IMR-90 (cell line): ENCODE results near the gene CORO7. TPM values are rescaled to one million over a fixed set of nuclear protein-coding genes. Genes with fewer than 3 reads are reported as not detected.

ENCODE experiments used
- ATAC-seq: fragments of 200-7000 bp; cut with Tn5 transposase; 2 replicates; pipeline ENCODE4 v1.9.1; 2020; ENCODE audit warnings: low read depth, mild to moderate bottlenecking, moderate library complexity
- BruUV-seq: library from RNA; stranded (reverse); fragments of 400-500 nt; replicated peaks from 2 replicates; lab custom pipeline; 2021; lab: Mats Ljungman, UMichigan
- CTCF ChIA-PET: fragments of 300-600 bp; formaldehyde crosslinking; extraction: SDS; loops from one replicate; lab custom pipeline; 2021; ENCODE audit warnings: antibody characterized with exemption; lab: Yijun Ruan, JAX
- POLR2A ChIA-PET: fragments of 300-600 bp; sonication (Branson Sonifier 250); formaldehyde crosslinking; loops from one replicate; lab custom pipeline; 2022; ENCODE audit warnings: antibody characterized with exemption; ENCODE audit not compliant: unreplicated experiment; lab: Charles Lee
- DNase-seq: peaks from one replicate; pipeline ENCODE4 v3.0.0; 2013
- H2AFZ ChIP-seq: replicated peaks from 2 replicates; pipeline ENCODE3; 2013; ENCODE audit warnings: low read length, mild to moderate bottlenecking; ENCODE audit not compliant: poor library complexity
- H2AK5ac ChIP-seq: 2 replicates; pipeline ENCODE4 v1.6.1; 2013; ENCODE audit warnings: low read depth, low read length, inconsistent platforms
- H2AK9ac ChIP-seq: replicated peaks from 2 replicates; pipeline ENCODE3; 2013; ENCODE audit warnings: mild to moderate bottlenecking, low read depth, low read length, moderate library complexity; ENCODE audit not compliant: poor library complexity
- H2BK120ac ChIP-seq: 2 replicates; pipeline ENCODE4 v1.6.1; 2013; ENCODE audit warnings: low read depth, low read length, inconsistent platforms
- H2BK15ac ChIP-seq: 3 replicates; pipeline ENCODE4 v1.6.1; 2013; ENCODE audit warnings: low read depth, low read length, inconsistent platforms
- H2BK20ac ChIP-seq: 2 replicates; pipeline ENCODE4 v1.6.1; 2013; ENCODE audit warnings: low read depth, mild to moderate bottlenecking, inconsistent platforms, low read length, moderate library complexity
- H2BK5ac ChIP-seq: 2 replicates; pipeline ENCODE4 v1.6.1; 2013; ENCODE audit warnings: mild to moderate bottlenecking, low read depth, low read length, inconsistent platforms; ENCODE audit not compliant: poor library complexity, severe bottlenecking
- H3K14ac ChIP-seq: replicated peaks from 2 replicates; pipeline ENCODE4 v1.6.1; 2013; ENCODE audit warnings: low read depth, low read length, inconsistent platforms
- H3K18ac ChIP-seq: 2 replicates; pipeline ENCODE4 v1.6.1; 2013; ENCODE audit warnings: low read depth, low read length, control low read depth
- H3K23ac ChIP-seq: 2 replicates; pipeline ENCODE4 v1.6.1; 2013; ENCODE audit warnings: low read depth, low read length, inconsistent platforms
- H3K27ac ChIP-seq: 2 replicates; pipeline ENCODE4 v1.5.1; 2013; ENCODE audit warnings: mild to moderate bottlenecking, control low read depth, low read length; ENCODE audit not compliant: insufficient read depth
- H3K27me3 ChIP-seq: 2 replicates; pipeline ENCODE4 v1.6.1; 2013; ENCODE audit warnings: low read length; ENCODE audit not compliant: control insufficient read depth, insufficient read depth
- H3K36me3 ChIP-seq: 2 replicates; pipeline ENCODE4 v1.6.1; 2013; ENCODE audit warnings: low read length, mixed read lengths; ENCODE audit not compliant: control insufficient read depth, insufficient read depth
- H3K4ac ChIP-seq: 2 replicates; pipeline ENCODE4 v1.6.1; 2013; ENCODE audit warnings: low read depth, low read length, inconsistent platforms
- H3K4me1 ChIP-seq: 2 replicates; pipeline ENCODE4 v1.6.1; 2013; ENCODE audit warnings: low read length, mixed read lengths; ENCODE audit not compliant: control insufficient read depth, insufficient read depth
- H3K4me2 ChIP-seq: 2 replicates; pipeline ENCODE4 v1.6.1; 2013; ENCODE audit warnings: low read depth, mild to moderate bottlenecking, control low read depth, low read length, moderate library complexity
- H3K4me3 ChIP-seq: 2 replicates; pipeline ENCODE4 v1.5.1; 2013; ENCODE audit warnings: low read depth, mild to moderate bottlenecking, control low read depth, low read length, moderate library complexity; ENCODE audit not compliant: insufficient read depth
- H3K56ac ChIP-seq: 2 replicates; pipeline ENCODE4 v1.6.1; 2013; ENCODE audit warnings: low read length, inconsistent platforms; ENCODE audit not compliant: insufficient read depth; ENCODE audit errors: extremely low read depth
- H3K79me1 ChIP-seq, 2 experiments: 2 replicates each; pipeline ENCODE4 v1.6.1; 2013; ENCODE audit warnings: low read length in 2 of 2, inconsistent platforms in 1 of 2, low read depth in 1 of 2
- H3K9ac ChIP-seq: 2 replicates; pipeline ENCODE4 v1.6.1; 2013; ENCODE audit warnings: low read depth, low read length, control low read depth
- H3K9me1 ChIP-seq: 2 replicates; pipeline ENCODE4 v1.6.1; 2013; ENCODE audit warnings: low read length, inconsistent platforms; ENCODE audit not compliant: insufficient read depth
- H3K9me3 ChIP-seq: 2 replicates; pipeline ENCODE4 v1.6.1; 2013; ENCODE audit warnings: low read length; ENCODE audit not compliant: control insufficient read depth, insufficient read depth
- H4K20me1 ChIP-seq: 2 replicates; pipeline ENCODE4 v1.6.1; 2013; ENCODE audit warnings: low read length, inconsistent platforms; ENCODE audit not compliant: insufficient read depth
- H4K5ac ChIP-seq: 2 replicates; pipeline ENCODE4 v1.6.1; 2013; ENCODE audit warnings: mild to moderate bottlenecking, low read depth, low read length, control low read depth
- H4K8ac ChIP-seq, 2 experiments: 2 replicates each; pipeline ENCODE4 v1.6.1; 2013; ENCODE audit warnings: low read depth in 2 of 2, low read length in 2 of 2, control low read depth in 1 of 2, inconsistent platforms in 1 of 2
- H4K91ac ChIP-seq: 2 replicates; pipeline ENCODE4 v1.6.1; 2013; ENCODE audit warnings: low read depth, low read length, inconsistent platforms; ENCODE audit not compliant: insufficient read depth
- BHLHE40 ChIP-seq: fragments of 150-350 bp; IDR thresholded peaks from 2 replicates; pipeline ENCODE4 v1.6.1; 2016; ENCODE audit warnings: mild to moderate bottlenecking, low read depth, low read length
- CEBPB ChIP-seq: IDR thresholded peaks from 2 replicates; pipeline ENCODE4 v1.6.1; 2012; ENCODE audit warnings: low read depth, low read length, improper control_type of control experiment
- CHD1 ChIP-seq: IDR thresholded peaks from 2 replicates; pipeline ENCODE4 v1.6.1; 2012; ENCODE audit warnings: low read depth, low read length, improper control_type of control experiment
- MAFK ChIP-seq: IDR thresholded peaks from 2 replicates; pipeline ENCODE4 v1.6.1; 2012; ENCODE audit warnings: low read depth, low read length, improper control_type of control experiment
- MXI1 ChIP-seq: IDR thresholded peaks from 2 replicates; pipeline ENCODE4 v1.6.1; 2012; ENCODE audit warnings: low read depth, mild to moderate bottlenecking, low read length, moderate library complexity, borderline replicate concordance
- NFE2L2 ChIP-seq: fragments of 150-350 bp; IDR thresholded peaks from 2 replicates; pipeline ENCODE4 v1.6.1; 2016; ENCODE audit warnings: low read depth, mild to moderate bottlenecking, low read length
- POLR2A ChIP-seq: IDR thresholded peaks from 2 replicates; pipeline ENCODE4 v1.6.1; 2012; ENCODE audit warnings: mild to moderate bottlenecking, low read depth, low read length
- RAD21 ChIP-seq: IDR thresholded peaks from 2 replicates; pipeline ENCODE4 v1.6.1; 2012; ENCODE audit warnings: low read length, improper control_type of control experiment
- RCOR1 ChIP-seq: IDR thresholded peaks from 2 replicates; pipeline ENCODE4 v1.6.1; 2012; ENCODE audit warnings: mild to moderate bottlenecking, low read length, improper control_type of control experiment; ENCODE audit not compliant: insufficient replicate concordance
- SMC3 ChIP-seq: fragments of 150-350 bp; IDR thresholded peaks from 2 replicates; pipeline ENCODE4 v1.6.1; 2016; ENCODE audit warnings: low read depth, mild to moderate bottlenecking, antibody characterized with exemption, low read length, moderate library complexity
- WGBS, 2 experiments: methylation state at CpG; one replicate each; pipeline versions ENCODE4 v1.1.5 to v1.1.7; 2013; ENCODE audit warnings: missing lambda C conversion rate in 2 of 2; ENCODE audit not compliant: insufficient read length in 1 of 2; ENCODE audit errors: extremely low coverage in 2 of 2; 5-methylcytosine and 5-hydroxymethylcytosine counted together
- dilution Hi-C: fragments of 300-500 bp; cut with HindIII; formaldehyde crosslinking; loops from one replicate; pipeline ENCODE4 v1.14.3; 2018; ENCODE audit warnings: low sequenced_read_pairs; ENCODE audit not compliant: unreplicated experiment
- in situ Hi-C: fragments of 300-500 bp; cut with MboI; formaldehyde crosslinking; loops from 3 replicates; pipeline ENCODE4 v1.14.3; 2019; ENCODE audit warnings: low sequenced_read_pairs, inconsistent platforms, mixed read lengths
- intact Hi-C: fragments of 100-400 bp; cut with micrococcal nuclease; formaldehyde crosslinking; loops from 2 replicates; pipeline ENCODE4 v1.10.0; 2022
- polyA plus RNA-seq, 3 experiments: library from polyadenylated mRNA; depleted of rRNA; stranded (reverse); fragments of >200 nt; gene quantifications; 2 replicates each; pipeline ENCODE4 v1.2.3, GENCODE V29; 2012; ENCODE audit warnings: low replicate concordance in 1 of 3
- total RNA-seq: library from RNA; depleted of rRNA; stranded (reverse); fragments of >200 nt; gene quantifications from 2 replicates; pipeline ENCODE4 v1.2.3, GENCODE V29; 2012
- TF ChIP-seq, protein P1 (sequence below): fragments of 150-350 bp; IDR thresholded peaks from 2 replicates; pipeline ENCODE4 v1.6.1; 2017; ENCODE audit warnings: mild to moderate bottlenecking, antibody characterized with exemption, low read length, low read depth
- TF ChIP-seq, protein P2 (sequence below): conservative IDR thresholded peaks from 2 replicates; pipeline ENCODE4 v1.5.1; 2012; ENCODE audit warnings: mild to moderate bottlenecking, low read depth, low read length, improper control_type of control experiment
- TF ChIP-seq, protein P3 (sequence below): fragments of 150-350 bp; IDR thresholded peaks from 2 replicates; pipeline ENCODE4 v1.6.1; 2016; ENCODE audit warnings: low read depth, mild to moderate bottlenecking, low read length, moderate library complexity, borderline replicate concordance

The CORO7 gene
- total and polyA plus RNA-seq, 2 of the 4 experiments (the other 2 are of a cell fraction), result 6.3 to 26.7 TPM

DNA sequence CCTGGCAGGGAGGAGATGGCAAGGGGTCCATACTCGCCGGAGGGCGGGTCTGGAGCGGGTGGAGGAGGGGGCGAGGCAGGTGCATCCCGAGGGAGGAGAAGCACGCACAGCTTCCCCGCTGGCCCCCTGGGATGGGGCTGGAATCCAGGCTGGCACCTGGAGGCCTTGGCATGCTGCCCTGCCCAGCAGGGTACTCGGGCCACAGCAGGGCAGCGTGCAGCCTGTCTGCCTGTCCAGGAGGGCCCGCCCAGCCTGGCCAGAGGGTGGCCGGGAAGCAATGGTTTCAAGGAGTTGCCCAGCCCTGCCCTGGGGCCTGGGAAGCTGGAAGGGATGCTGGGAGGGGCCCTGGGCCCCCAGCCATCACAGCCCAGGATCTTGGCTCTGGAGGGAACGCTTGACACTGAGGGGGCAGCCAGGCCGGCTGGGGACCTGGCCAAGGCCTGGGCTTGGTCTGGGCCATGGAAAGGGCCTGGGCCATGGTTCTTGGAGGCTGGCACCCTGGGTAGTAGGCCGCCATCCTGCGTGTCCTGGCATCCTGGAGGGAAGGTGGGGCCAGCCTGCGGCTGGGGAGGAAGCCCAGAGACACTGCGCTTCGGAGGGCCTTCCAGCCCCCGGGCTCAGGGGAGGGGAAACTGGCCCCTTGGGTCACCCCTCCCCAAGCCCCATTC, 99.4 kb downstream of the CORO7 start:
- DNase-seq (no peak), ATAC-seq (peak; percentile 7; the same call in 1 of the 2 replicates)
- 0 out of 2 replicates have a peak overlapping the region, but pooled peaks have one; percentile 46 for H2BK120ac ChIP-seq
- dilution Hi-C loops, result no loop called here
- peak overlapping the region; percentile 68 for H3K9ac ChIP-seq
- H3K4me2 ChIP-seq, result peak overlapping the region; percentile 76
- H3K56ac ChIP-seq, result no peak overlapping the region
- H3K18ac ChIP-seq, result no peak overlapping the region
- H3K79me1 ChIP-seq, result peaks cover 6 to 58% of the 10 kb centered on the region in 2 experiments; a peak in 3 of 4 replicates
- peak overlapping the region; percentile 63; the same call in 1 of the 2 replicates for H2AK5ac ChIP-seq
- ChIA-PET POLR2A (interaction anchor here (1.0 to 1.1 kb wide), 2 partner anchors 10 to 27 kb away, joined by 3 read pairs; no protein-coding TSS in a partner anchor), CTCF (interaction anchor here (0.7 to 1.1 kb wide), 2 partner anchors 86 to 553 kb away, joined by 3 to 4 read pairs; no protein-coding TSS in a partner anchor)
- H3K4me1 ChIP-seq, result peaks cover 22% of the 10 kb centered on the region
- intact Hi-C loops, result loop anchor here (5.0 kb wide), 1 partner anchor 45 kb away; the partner anchor contains the start of gene TFAP4
- peak overlapping the region; percentile 54 for H2BK5ac ChIP-seq
- no peaks in the 10 kb centered on the region for H3K9me3 ChIP-seq
- peak overlapping the region; percentile 76; the same call in 1 of the 2 replicates for H3K14ac ChIP-seq
- H3K27me3 ChIP-seq, result no peaks in the 10 kb centered on the region
- TF ChIP-seq RCOR1 (no peak), RAD21 (no peak), NFE2L2 (no peak), SMC3 (no peak), POLR2A (no peak), BHLHE40 (no peak), CHD1 (no peak), MAFK (no peak), MXI1 (0 out of 2 replicates have a peak, but pooled peaks have one; percentile 44), CEBPB (no peak)
- TF ChIP-seq, protein P1, sequence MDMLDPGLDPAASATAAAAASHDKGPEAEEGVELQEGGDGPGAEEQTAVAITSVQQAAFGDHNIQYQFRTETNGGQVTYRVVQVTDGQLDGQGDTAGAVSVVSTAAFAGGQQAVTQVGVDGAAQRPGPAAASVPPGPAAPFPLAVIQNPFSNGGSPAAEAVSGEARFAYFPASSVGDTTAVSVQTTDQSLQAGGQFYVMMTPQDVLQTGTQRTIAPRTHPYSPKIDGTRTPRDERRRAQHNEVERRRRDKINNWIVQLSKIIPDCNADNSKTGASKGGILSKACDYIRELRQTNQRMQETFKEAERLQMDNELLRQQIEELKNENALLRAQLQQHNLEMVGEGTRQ, result no peak
- TF ChIP-seq, protein P2, sequence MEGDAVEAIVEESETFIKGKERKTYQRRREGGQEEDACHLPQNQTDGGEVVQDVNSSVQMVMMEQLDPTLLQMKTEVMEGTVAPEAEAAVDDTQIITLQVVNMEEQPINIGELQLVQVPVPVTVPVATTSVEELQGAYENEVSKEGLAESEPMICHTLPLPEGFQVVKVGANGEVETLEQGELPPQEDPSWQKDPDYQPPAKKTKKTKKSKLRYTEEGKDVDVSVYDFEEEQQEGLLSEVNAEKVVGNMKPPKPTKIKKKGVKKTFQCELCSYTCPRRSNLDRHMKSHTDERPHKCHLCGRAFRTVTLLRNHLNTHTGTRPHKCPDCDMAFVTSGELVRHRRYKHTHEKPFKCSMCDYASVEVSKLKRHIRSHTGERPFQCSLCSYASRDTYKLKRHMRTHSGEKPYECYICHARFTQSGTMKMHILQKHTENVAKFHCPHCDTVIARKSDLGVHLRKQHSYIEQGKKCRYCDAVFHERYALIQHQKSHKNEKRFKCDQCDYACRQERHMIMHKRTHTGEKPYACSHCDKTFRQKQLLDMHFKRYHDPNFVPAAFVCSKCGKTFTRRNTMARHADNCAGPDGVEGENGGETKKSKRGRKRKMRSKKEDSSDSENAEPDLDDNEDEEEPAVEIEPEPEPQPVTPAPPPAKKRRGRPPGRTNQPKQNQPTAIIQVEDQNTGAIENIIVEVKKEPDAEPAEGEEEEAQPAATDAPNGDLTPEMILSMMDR, result 0 out of 2 replicates have a peak, but pooled peaks have one; percentile 1
- TF ChIP-seq, protein P3, sequence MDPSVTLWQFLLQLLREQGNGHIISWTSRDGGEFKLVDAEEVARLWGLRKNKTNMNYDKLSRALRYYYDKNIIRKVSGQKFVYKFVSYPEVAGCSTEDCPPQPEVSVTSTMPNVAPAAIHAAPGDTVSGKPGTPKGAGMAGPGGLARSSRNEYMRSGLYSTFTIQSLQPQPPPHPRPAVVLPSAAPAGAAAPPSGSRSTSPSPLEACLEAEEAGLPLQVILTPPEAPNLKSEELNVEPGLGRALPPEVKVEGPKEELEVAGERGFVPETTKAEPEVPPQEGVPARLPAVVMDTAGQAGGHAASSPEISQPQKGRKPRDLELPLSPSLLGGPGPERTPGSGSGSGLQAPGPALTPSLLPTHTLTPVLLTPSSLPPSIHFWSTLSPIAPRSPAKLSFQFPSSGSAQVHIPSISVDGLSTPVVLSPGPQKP, result no peak
- H4K8ac ChIP-seq, result peak overlapping the region in 1 of 2 experiments; percentile 40; a peak in 1 of 4 replicates
- peaks cover 12% of the 10 kb centered on the region for H3K9me1 ChIP-seq
- BruUV-seq, result no TSS peak
- peaks cover 56% of the 10 kb centered on the region for H4K20me1 ChIP-seq
- H2BK20ac ChIP-seq, result no peak overlapping the region
- peak overlapping the region; percentile 75 for H3K4ac ChIP-seq
- peak overlapping the region; percentile 97 for H2AK9ac ChIP-seq
- H3K27ac ChIP-seq, result peak overlapping the region; percentile 55
- no peaks in the 10 kb centered on the region for H3K36me3 ChIP-seq
- H2AFZ ChIP-seq, result peak overlapping the region; percentile 85
- no peak overlapping the region for H2BK15ac ChIP-seq
- H3K4me3 ChIP-seq, result peak overlapping the region; percentile 74
- in situ Hi-C loops, result no loop called here
- peak overlapping the region; percentile 61 for H4K91ac ChIP-seq
- no peak overlapping the region; the same call in 1 of the 2 replicates for H4K5ac ChIP-seq
- WGBS, 2 experiments, result 5% methylated on average over 4 of the region's 20 CpGs; no CpG with 5 or more reads in 1 of the 2 experiments
- H3K23ac ChIP-seq, result peak overlapping the region; percentile 59; the same call in 1 of the 2 replicates
